ENCODE measurements around the gene TMEM59. TPM values are rescaled to one million over a fixed set of nuclear protein-coding genes. Genes with fewer than 3 reads are reported as not detected.
"Not testable (repeated sequence)": the region's sequence is repeated elsewhere in the genome, so short reads cannot be mapped to it uniquely, and the experiment has no call there.

Gene TMEM59
- total RNA-seq, 2 experiments from 2014 or later, result 74.5 to 94.5 TPM

- CTCF ChIA-PET (ENCODE audit: unreplicated experiment), result no interaction called here
- Histone ChIP-seq H3K27ac (ENCODE audit: low read depth, low read length, poor library complexity, severe bottlenecking) (no peak overlapping the region), H3K4me3 (ENCODE audit: low read depth, low read length, poor library complexity, severe bottlenecking) (no peak overlapping the region), H3K79me2 (ENCODE audit: insufficient read depth, low read depth, low read length) (no peaks in the 10 kb centered on the region), H2AFZ (ENCODE audit: low read length) (no peak overlapping the region), H3K9me3 (ENCODE audit: low read length) (no peaks in the 10 kb centered on the region), H3K9me2 (ENCODE audit: insufficient read depth, low read length) (no peaks in the 10 kb centered on the region), H3K4me2 (ENCODE audit: low read length) (no peak overlapping the region), H3K36me3 (ENCODE audit: insufficient read depth, low read length) (no peaks in the 10 kb centered on the region), H4K20me1 (ENCODE audit: insufficient read depth, low read length) (no peaks in the 10 kb centered on the region), H3K4me1 (ENCODE audit: insufficient read depth, low read length, poor library complexity, severe bottlenecking) (no peaks in the 10 kb centered on the region)
- intact Hi-C loops (cut with micrococcal nuclease; ENCODE audit: unreplicated experiment), result no loop called here
- TF ChIP-seq, protein P1, sequence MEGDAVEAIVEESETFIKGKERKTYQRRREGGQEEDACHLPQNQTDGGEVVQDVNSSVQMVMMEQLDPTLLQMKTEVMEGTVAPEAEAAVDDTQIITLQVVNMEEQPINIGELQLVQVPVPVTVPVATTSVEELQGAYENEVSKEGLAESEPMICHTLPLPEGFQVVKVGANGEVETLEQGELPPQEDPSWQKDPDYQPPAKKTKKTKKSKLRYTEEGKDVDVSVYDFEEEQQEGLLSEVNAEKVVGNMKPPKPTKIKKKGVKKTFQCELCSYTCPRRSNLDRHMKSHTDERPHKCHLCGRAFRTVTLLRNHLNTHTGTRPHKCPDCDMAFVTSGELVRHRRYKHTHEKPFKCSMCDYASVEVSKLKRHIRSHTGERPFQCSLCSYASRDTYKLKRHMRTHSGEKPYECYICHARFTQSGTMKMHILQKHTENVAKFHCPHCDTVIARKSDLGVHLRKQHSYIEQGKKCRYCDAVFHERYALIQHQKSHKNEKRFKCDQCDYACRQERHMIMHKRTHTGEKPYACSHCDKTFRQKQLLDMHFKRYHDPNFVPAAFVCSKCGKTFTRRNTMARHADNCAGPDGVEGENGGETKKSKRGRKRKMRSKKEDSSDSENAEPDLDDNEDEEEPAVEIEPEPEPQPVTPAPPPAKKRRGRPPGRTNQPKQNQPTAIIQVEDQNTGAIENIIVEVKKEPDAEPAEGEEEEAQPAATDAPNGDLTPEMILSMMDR (conservative IDR thresholded peaks at IDR 0.05; ENCODE audit: low read length), result no peak
- TF ChIP-seq EZH2phosphoT487 (IDR thresholded peaks at IDR 0.05; ENCODE audit: borderline replicate concordance, low read depth, low read length), result no peak
- POLR2A ChIA-PET, result no interaction called here
- no TSS peak for BruUV-seq (replicated peaks)
- DNase-seq (ENCODE audit: low spot score), result peak; percentile 5
These were observed 42.7 kb upstream of the TMEM59 start for GRCh38 chr1:54095546-54096226.

DNA sequence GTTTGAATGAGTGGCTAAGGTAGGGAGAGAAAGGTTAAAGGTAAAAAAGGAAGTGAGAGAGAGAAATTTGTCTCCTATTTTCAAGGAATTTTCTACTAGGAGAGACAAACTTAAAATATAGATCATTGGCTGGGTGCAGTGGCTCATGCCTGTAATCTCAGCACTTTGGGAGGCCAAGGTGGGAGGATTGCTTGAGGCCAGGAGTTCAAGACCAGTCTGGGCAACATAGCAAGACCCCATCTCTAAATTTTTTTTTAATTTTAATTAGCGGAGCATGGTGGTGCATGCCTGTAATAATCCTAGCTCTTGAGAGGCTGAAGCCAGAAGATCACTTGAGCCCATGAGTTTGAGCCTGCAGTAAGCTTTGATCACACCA is 41.7 kb upstream of the TMEM59 start:
- BruUV-seq (replicated peaks); H3K79me2 ChIP-seq (ENCODE audit: insufficient read depth, low read depth, low read length); DNase-seq (ENCODE audit: low spot score); H3K4me1 ChIP-seq (ENCODE audit: insufficient read depth, low read length, poor library complexity, severe bottlenecking); CTCF ChIA-PET (ENCODE audit: unreplicated experiment); H3K36me3 ChIP-seq (ENCODE audit: insufficient read depth, low read length); intact Hi-C loops (cut with micrococcal nuclease; ENCODE audit: unreplicated experiment); POLR2A ChIA-PET; H3K9me2 ChIP-seq (ENCODE audit: insufficient read depth, low read length); H4K20me1 ChIP-seq (ENCODE audit: insufficient read depth, low read length); H3K4me3 ChIP-seq (ENCODE audit: low read depth, low read length, poor library complexity, severe bottlenecking); H3K9me3 ChIP-seq (ENCODE audit: low read length); H3K4me2 ChIP-seq (ENCODE audit: low read length); H3K27ac ChIP-seq (ENCODE audit: low read depth, low read length, poor library complexity, severe bottlenecking); H2AFZ ChIP-seq (ENCODE audit: low read length): not testable (repeated sequence)

DNA sequence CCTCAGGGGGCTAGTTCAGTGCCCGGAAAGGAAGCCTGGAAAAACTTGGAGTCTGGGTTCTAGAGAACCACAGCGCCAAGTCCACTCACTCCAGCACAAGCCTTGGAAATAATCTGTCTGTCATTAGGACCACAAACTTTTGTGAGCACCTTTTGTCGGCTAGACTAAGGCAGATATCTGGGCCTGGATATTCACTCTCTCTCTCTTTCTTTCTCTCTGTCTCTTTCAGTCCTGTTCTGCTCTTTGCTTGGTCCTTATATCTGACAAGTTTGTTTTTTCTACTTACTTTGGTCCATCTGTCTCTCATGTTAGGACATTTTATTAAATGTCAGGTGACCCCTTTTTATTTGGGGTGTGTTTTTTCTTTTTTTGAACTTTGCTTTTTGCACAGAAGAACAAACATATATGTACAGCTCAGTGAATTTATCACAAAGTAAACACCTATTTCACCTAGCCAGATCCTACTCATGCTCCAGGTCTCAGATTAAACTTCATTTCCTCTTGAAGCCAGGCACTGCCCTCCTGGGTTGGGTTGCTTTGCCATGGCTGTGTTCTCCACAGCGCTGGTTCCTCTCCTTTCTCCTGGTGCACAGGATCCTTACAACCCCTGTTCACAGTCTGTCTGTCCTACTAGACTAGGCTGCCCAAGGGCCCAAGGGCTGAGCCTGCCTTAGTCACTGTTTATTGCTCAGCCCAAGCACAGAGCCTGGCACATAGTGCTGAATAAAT is 41.2 kb upstream of the TMEM59 start:
- ChIA-PET POLR2A (no interaction called here), CTCF (ENCODE audit: unreplicated experiment) (no interaction called here)
- no peak for DNase-seq (ENCODE audit: low spot score)
- Histone ChIP-seq H4K20me1 (ENCODE audit: insufficient read depth, low read length) (no peaks in the 10 kb centered on the region), H2AFZ (ENCODE audit: low read length) (no peak overlapping the region), H3K4me2 (ENCODE audit: low read length) (no peak overlapping the region), H3K9me3 (ENCODE audit: low read length) (no peaks in the 10 kb centered on the region), H3K36me3 (ENCODE audit: insufficient read depth, low read length) (no peaks in the 10 kb centered on the region), H3K4me3 (ENCODE audit: low read depth, low read length, poor library complexity, severe bottlenecking) (no peak overlapping the region), H3K27ac (ENCODE audit: low read depth, low read length, poor library complexity, severe bottlenecking) (no peak overlapping the region), H3K79me2 (ENCODE audit: insufficient read depth, low read depth, low read length) (no peaks in the 10 kb centered on the region), H3K9me2 (ENCODE audit: insufficient read depth, low read length) (no peaks in the 10 kb centered on the region), H3K4me1 (ENCODE audit: insufficient read depth, low read length, poor library complexity, severe bottlenecking) (no peaks in the 10 kb centered on the region)
- TF ChIP-seq EZH2phosphoT487 (IDR thresholded peaks at IDR 0.05; ENCODE audit: borderline replicate concordance, low read depth, low read length), result no peak
- TF ChIP-seq, protein P1 (conservative IDR thresholded peaks at IDR 0.05; ENCODE audit: low read length), result no peak
- no TSS peak for BruUV-seq (replicated peaks)
- intact Hi-C loops (cut with micrococcal nuclease; ENCODE audit: unreplicated experiment), result no loop called here
